HG02642 (cell line): Measurements from ENCODE around the gene FAM83F.

Source experiments
- ATAC-seq: cut with Tn5 transposase; IDR thresholded peaks from one replicate; pipeline ENCODE4 v1.9.1; 2021; ENCODE audit warnings: mild to moderate bottlenecking; ENCODE audit not compliant: unreplicated experiment, poor library complexity

Gene FAM83F

DNA sequence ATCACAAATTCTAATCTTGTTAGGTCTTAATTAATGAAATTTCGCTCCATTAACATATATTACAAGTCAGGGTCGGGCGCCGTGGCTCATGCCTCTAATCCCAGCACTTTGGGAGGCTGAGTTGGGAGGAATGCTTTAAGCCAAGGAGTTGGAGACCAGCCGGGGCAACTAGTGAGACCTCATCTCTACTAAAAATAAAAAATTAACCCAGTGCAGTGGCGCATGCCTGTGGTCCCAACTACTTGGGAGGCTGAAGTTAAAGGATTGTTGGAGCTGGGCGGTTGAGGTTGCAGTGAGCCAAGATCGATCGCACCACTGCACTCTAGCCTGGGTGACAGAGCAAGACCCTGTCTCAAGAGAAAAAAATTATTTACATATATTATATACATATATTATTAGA lies 32.7 kb upstream of the FAM83F start:
- ATAC-seq = no peak

DNA sequence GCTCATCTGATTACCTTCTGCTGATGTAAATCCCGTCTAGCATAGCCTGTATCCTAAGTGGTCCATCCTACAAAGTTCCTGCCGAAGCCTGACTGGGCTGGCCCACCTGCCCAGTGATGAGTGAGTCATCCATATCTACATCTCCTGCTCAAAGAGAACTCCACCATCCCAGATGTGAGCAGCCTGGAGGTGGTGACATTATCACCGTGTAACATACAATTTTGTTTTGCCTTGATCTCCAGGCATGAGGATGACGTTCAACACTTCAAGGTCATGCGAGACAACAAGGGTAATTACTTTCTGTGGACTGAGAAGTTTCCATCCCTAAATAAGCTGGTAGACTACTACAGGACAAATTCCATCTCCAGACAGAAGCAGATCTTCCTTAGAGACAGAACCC lies 29.0 kb upstream of the FAM83F start:
- ATAC-seq = no peak

DNA sequence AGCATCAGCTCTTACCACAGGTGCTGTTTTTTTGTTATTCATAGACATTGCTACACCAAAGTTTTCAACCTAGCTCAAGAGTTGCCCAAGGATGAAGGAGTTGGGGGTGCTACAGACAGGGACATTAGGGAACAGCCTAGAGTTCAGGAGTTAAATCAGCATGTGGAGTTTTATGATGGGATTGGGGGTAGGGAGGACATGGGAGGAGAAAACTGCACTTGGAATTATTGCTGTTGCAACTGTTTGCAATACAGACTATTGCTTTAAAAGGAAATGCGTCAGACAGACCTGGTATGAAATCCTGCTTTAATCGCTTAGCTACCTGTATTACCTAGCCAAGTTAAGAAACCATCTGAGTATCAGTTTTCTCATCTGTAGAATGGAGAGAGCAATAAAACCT lies 28.3 kb upstream of the FAM83F start:
- no peak for ATAC-seq

DNA sequence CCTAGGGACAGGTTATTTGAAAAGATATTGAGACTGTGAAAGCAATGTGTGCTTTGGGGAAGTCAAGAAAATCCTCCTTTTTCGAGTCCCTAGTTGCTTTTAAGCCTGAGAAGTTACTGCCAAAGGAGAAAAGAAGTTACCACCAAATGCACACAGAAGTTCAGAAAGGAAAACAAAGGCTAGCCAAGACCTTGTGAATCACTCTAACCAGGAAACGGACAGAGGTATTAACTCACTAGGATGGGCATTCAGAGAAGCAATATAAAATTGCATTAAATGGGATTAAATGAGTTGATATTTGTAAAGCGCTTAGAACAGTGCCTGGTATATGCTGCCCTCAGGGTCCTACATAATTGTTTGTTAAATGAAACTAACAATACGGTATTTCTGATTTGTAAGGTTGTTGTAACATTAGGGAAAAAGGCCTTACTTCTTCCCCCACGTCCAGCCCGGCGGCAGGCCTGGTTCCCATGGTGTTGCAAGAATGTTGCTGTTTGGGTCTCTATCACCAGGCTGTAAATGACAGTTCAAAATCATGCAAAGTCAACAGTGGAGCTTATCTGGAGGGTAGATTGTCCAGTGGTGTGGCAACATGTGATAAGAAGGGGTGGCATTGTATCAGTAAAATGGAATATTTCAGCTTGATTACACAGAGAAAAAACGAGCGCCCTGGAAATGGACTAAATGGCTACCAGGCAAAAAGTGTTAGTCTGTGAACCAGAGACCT lies 27.5 kb upstream of the FAM83F start:
- ATAC-seq = no peak

DNA sequence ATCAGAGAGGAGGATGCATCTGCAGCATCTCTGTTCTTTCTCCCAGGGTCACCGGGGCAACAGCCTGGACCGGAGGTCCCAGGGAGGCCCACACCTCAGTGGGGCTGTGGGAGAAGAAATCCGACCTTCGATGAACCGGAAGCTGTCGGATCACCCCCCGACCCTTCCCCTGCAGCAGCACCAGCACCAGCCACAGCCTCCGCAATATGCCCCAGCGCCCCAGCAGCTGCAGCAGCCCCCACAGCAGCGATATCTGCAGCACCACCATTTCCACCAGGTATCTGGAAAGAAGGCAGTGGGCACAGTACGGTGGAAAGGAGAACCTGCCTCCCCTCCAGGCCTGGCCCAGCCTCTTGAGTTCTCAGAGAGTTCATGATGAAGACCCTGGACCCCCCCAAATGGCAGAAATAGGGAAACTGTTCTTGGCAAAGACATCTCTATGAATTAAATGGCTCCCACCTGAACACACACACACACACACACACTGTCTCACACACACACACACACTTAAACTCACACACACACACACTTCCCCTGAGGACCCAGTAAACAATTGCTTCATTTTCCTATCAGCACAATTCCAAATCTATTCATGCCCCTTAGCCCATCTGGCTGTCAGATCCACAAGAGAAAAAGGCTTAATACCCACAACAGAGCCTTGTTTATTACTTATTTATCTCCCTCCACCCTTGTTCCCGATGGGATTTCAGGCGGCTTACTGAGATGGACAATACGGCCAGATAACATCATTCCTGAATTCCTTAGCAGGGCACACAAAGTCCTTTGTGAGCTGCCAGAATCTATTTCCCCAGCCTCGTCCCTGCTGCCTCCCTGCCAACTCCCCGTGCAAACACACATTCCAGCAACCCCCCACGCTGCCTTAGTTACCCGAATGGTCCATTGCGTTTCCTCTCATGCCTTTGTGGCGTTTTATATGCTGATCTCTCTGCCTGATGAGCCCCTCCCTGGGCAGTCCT lies 26.5 kb upstream of the FAM83F start:
- ATAC-seq = no peak

DNA sequence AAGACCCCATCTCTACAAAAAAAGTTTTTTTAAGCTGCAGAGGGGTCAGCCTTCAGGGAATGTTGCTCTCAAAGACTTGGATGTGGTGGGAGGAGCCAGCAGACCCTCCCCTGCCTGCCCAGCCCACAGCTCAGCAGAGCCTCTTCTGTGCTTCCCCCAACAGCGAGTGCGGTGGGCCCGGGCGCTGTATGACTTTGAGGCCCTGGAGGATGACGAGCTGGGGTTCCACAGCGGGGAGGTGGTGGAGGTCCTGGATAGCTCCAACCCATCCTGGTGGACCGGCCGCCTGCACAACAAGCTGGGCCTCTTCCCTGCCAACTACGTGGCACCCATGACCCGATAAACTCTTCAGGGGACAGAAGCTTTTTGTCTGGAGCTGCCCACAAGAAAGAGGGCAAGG lies 24.0 kb upstream of the FAM83F start:
- ATAC-seq = no peak

DNA sequence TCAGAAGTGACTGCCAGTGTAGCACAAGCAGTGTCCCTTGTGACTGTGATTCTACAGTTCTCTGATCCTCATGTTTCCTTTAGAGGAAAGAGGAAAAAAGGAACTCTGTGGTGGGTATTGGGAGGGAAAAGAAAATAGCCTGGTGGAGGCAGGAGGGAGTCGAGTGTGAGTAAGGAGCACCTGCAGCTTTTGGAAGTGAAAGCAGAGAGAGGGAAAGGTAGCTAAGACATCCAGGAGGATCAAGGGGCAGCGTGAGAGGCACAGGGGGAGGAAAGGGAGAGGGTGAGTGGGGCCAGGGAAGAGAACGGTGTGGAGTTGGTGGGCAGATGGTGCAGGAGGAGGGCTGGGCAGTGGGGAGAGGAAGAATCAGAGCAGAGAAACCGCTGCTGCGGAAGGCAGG lies 22.1 kb upstream of the FAM83F start:
- ATAC-seq = no peak

DNA sequence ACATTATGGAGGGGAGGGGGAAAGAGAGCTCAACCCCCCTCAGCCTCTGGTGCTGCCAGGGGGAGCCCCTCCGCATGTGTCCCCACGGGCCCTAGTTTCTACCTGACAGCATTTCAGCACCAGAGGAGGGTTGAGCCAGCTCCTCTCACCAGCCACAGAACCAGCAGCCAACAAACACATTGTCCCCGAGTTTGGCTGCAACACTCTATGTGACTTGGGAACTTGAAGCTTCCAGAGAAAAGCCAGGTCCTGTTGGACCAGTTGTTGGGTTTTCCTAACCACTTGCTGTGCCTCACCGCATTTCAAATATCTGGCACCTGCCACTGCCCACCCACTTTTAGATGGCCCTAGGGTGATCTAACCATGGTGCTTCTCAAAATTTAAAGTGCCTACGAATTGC lies 21.1 kb upstream of the FAM83F start:
- no peak for ATAC-seq

DNA sequence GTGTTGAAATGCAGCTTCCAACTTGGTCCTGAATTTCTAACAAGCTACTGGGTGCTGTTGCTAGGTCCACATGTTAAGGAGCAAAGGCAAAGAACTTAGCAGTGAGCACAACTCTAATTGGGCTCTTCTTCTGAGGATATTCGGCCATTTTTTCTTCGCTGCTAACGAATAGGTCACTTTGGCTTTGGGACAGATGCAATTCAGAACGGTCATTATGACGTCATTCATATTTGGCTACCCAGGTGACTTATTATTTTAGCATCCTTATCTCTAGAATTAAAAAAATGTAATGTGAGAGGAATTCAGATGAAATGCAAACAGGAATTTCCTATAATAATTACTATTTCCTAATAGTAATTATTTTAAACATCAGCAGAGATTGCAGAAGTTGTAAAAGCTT lies 20.7 kb upstream of the FAM83F start:
- no peak for ATAC-seq

DNA sequence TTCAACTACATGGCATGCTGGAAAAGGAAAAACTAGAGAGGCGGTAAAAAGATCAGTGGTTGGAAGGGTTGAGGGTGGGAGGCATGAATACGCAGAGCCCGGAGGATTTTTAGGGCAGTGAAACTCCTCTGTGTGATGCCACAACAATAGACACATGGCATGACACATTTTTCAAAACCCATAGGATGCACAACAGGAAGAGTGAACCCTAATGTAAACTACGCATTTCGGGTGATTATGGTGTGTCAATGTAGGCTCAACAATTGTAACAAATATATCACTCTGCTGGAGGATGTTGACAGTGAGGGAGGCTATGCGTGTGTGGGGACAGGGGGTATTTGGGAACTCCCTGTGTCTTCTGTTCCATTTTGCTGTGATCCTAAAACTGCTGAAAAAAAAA lies 15.7 kb upstream of the FAM83F start:
- ATAC-seq = no peak

DNA sequence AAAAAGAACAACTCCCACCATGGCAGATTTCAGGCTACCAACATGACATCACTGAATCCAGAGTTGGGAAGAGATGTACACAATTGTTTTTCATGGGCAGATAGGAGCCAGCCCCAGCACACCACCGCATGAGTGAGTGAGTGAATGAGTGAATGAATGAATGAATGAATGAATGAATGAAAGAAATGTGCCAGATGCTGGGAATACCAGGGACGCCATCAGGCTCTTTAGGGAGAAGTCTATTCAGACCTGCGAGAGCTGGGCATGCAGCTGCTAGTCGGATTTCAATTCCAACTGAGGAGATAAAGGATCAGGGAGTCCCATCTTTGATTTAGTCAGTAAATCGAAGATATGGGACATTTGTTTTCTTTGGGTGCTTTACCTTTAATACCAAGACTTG lies 15.3 kb upstream of the FAM83F start:
- ATAC-seq = no peak

DNA sequence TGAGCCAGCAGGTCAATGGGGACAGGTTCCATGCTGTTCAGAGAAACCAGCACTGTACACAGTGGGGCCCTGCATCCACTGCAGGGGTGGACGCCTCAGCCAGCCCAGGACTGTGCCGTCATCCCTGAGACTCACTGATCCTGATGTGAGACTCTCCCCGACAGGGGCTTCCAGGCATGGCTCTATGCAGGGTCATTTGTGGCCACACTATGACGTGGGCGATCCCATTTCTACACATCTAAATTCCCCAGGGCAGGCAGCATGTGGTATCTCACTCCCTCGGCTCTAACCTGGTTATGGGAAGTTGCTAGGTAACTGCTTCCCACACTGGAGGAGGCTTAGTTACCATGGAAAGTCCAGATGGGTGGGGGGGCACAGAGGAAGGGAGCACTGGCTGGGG lies 14.2 kb upstream of the FAM83F start:
- no peak for ATAC-seq

DNA sequence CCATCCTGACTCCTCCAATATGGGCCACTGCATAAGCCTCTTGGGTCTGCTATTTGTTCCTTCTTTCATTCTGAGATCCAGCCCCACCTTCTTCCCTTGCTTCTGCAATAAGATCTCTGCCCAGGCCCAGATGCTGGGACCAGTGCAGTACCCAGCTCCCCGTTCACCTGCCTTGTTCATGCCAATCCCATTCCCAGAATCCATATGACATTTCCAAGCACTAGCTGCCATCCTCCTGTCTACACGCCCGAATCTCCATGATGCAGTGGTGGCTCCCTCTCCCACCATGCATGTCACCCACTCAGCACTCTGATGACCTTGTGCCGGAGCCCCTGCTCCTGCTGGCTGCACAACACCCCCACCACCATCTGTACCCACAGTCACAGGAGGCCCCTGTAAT lies 11.4 kb upstream of the FAM83F start:
- no peak for ATAC-seq

DNA sequence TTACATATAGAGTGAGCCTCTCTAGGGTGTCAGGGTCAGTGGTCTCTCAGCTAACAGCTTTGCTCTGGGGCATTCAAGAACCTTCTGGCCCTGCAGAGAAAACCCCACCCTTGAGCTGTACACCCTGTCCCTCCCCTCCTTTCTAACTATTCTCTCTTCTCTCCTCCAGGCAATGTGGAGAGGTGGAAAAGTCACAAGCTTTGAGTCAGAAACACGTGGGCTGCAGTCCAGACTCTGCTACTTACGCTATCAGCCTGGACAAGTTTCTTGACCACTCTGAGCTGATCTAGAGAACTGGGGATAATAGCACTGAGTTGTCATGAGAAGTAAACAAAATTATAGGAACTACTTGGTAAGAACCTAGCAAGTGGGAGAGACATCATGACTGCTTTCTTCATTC lies 10.7 kb upstream of the FAM83F start:
- ATAC-seq = no peak

DNA sequence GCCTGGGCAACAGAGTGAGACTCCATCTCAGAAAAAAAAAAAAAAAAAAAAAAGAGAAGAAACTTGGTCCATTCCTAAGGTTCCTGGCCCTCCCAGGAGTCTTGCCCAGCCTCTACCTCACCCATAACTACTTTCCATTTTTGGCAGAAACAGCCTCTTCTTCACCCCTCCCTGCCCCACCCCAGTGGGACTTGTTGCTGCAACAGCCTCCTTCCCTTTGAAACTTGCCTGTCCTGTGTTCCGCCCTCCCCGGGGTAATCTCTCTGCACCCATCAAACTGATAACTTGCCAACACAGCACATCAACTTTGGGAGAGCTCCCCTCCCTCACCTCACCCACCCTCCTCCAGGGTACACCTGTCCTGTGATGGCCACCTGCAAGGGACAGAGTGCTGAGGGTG lies 10.0 kb upstream of the FAM83F start:
- ATAC-seq = no peak

DNA sequence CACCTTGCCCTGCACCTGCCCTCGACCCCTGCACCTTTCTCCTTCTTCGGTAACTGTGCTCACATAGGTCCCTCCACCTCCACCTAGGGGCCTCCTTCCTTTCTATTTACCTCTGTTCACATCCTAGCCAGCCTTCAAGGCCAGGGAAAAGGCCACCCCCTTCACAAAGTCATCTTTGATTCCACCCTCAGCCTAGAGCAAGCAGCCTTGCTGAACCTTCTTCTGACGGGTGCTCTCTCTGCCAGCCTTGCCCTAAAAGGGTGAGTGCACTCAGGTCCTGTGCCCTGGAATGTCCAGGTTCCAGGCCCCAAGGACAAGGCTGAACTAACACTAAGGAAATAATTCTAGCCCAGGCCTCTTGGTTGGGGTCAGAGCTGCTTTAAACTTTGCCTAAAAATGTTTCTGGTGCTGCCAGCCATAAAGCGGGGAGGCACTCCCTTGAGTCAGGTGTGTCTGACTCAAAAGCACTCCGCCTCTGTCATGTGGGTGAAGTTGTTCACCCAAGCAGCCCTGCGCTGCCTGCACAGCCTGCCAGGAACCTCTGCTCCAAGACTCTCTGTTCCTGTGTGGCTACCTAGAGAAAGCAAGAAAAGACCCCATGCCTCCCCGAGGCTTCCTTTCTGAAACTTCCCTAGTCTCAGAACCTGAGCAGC lies 9.2 kb upstream of the FAM83F start:
- ATAC-seq = no peak

DNA sequence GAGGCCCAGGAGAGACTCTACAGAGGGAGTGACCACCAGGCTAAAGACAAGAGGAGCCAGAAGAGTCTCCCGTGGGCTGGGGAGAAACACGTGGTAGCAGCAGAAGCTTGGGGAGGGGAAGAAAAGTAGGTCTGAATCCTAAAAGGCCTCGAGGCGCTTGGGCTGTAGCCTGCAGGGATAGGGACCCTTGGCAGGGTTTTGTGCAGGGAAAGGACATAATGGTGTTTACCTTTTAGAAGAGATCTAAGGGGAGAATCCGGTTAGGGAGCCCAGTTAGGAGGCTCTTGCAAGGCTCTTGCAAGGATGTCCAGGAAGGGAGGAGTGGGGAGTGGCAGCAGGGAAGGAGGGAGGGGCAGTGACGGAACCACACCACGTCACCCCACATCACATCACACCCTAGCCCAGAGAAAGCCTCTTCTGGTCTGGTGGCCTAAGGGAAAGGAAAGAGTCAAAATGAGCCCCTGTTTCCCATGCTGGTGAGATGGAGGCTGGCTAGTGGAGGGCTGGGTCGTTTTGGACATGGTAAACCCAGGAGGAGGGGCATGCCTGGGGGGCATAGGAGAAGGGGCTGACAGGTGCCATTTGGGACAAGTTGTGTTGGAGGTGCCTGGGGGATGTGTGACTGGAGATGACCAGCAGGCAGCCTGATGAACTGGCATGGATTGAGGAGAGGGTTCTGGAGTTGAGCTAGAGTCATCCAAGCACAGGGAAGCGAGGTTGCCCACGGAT lies 6.2 kb upstream of the FAM83F start:
- no peak for ATAC-seq

DNA sequence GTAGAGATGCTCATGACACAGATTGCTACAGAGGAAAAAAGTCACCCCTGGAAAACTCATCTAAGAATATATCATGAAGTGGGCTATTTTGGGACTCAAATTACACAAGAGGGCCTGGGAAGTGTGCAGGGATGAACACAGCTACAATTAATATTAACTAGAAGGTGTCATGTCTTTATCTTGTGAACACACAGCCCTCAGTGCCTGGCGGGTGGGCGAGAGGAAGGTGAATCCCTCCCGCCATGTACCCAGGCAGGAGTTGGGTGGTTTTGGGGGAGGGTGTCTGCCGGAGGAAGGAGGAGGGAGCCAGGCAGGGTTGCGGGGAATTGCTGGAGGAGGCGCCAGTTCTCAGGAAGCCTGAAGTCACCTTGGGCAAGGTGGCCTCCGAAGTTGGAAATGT lies 5.1 kb upstream of the FAM83F start:
- no peak for ATAC-seq

DNA sequence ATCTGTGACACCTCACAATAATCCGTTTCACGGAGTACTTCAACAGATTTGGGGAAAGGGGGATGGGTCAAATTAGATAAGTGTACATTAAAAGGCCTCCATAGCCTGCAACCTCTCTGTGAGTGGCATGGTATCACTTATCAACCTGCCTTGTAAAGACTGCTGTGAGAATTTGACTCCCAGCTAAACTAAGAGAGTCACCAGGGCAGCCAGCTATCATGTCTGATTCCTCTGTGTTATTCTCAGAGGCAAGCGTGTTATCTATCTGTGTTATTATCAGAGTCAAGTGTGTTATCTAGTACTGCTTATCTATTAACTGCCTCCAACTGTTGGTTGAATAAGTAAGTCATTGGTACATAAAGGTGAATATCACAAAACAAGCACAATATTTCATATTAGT lies 4.1 kb upstream of the FAM83F start:
- ATAC-seq = no peak

DNA sequence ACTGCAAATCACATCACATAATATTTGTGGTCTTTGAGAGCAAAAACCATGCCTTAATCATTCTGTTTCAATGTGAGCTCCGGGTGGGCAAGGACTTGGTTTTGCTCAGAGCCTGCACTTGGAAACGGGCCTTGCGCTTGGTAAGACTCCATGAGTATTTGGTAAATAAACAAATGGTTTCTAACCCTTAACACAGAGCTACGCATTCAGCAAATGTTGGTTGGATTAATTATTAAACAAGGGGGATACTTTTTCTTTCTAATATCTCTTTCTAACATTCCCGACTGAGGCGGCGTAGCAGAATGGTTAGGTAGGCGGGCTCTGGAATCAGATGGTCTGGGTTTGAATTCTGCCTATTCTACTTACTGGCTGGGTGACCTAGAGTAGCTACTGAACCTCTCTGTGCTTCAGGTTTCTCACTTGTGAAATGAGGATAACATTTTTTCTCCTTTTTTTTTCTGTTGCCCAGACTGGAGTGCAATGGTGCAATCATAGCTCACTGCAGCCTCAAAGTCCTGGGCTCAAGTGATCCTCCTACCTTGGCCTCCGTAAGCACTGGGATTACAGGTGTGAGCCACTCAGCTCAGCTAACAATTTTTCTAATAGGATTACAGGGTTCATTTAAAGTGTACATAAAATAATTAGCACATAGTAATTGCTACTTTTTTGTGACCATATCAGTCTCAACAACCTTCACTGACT lies 3.4 kb upstream of the FAM83F start:
- no peak for ATAC-seq
